Spleen (tissue), 11 donors: ENCODE measurements around the gene AADAC. TPM values are rescaled to one million over a fixed set of nuclear protein-coding genes. Genes with fewer than 3 reads are reported as not detected.

Experiments used
- DNase-seq: peaks from one replicate; pipeline ENCODE4 v3.0.0-alpha.2; 2020
- H3K27ac ChIP-seq, 8 donors: fragments of 200-600 bp; sonication (generic) in 7 of 8; 1 replicate in 4 of 8; 2 replicates in 4 of 8; pipeline versions ENCODE4 v1.5.0 to v1.8.0; 2016 to 2021; ENCODE audit warnings: inconsistent platforms in 4 of 8, mild to moderate bottlenecking in 4 of 8, moderate library complexity in 1 of 8
- H3K27me3 ChIP-seq, 7 donors: fragments of 200-600 bp; sonication (generic) in 6 of 7; replicated peaks in 1 of 7; 1 replicate in 4 of 7; 2 replicates in 3 of 7; pipeline versions ENCODE4 v1.5.0 to v1.8.0; 2016 to 2021; ENCODE audit warnings: inconsistent platforms in 3 of 7, mild to moderate bottlenecking in 1 of 7
- H3K36me3 ChIP-seq, 6 donors: fragments of 200-600 bp; sonication (generic) in 5 of 6; 1 replicate in 4 of 6; 2 replicates in 2 of 6; pipeline versions ENCODE4 v1.5.0 to v1.8.0; 2016 to 2021; ENCODE audit warnings: inconsistent platforms in 2 of 6
- H3K4me1 ChIP-seq, 6 donors: fragments of 200-600 bp; sonication (generic) in 5 of 6; 1 replicate in 3 of 6; 2 replicates in 3 of 6; pipeline versions ENCODE4 v1.5.0 to v1.8.0; 2016 to 2021; ENCODE audit warnings: inconsistent platforms in 3 of 6
- H3K4me3 ChIP-seq, 8 donors: fragments of 200-600 bp; sonication (generic) in 7 of 8; 1 replicate in 4 of 8; 2 replicates in 4 of 8; pipeline versions ENCODE4 v1.5.0 to v1.8.0; 2016 to 2021; ENCODE audit warnings: inconsistent platforms in 4 of 8, mild to moderate bottlenecking in 4 of 8, moderate library complexity in 2 of 8
- H3K9me3 ChIP-seq, 8 donors: fragments of 200-600 bp; sonication (generic) in 7 of 8; 1 replicate in 4 of 8; 2 replicates in 4 of 8; pipeline versions ENCODE4 v1.5.0 to v1.8.0; 2016 to 2021; ENCODE audit warnings: inconsistent platforms in 4 of 8
- CTCF ChIP-seq, 11 experiments: fragments of 200-600 bp in 7 of 11; fragments of 450-650 bp in 4 of 11; sonication (generic) in 4 of 11; IDR thresholded peaks in 8 of 11; conservative IDR thresholded peaks in 3 of 11; 1 replicate in 7 of 11; 2 replicates in 4 of 11; pipeline versions ENCODE4 v1.4.0 to v1.8.0; 2016 to 2021; ENCODE audit warnings: antibody characterized with exemption in 11 of 11, inconsistent platforms in 4 of 11, mild to moderate bottlenecking in 1 of 11
- POLR2A ChIP-seq, 3 donors: fragments of 450-650 bp; IDR thresholded peaks; one replicate each; pipeline ENCODE4 v1.5.1; 2017; ENCODE audit warnings: antibody characterized with exemption in 3 of 3, mild to moderate bottlenecking in 1 of 3
- POLR2AphosphoS5 ChIP-seq, 3 donors: sonication (generic); formaldehyde crosslinking; IDR thresholded peaks; one replicate each; pipeline ENCODE4 v1.5.1; 2017; ENCODE audit warnings: antibody characterized with exemption in 3 of 3
- WGBS, 5 donors: extraction: QIAGEN DNeasy Blood & Tissue Kit in 3 of 5; methylation state at CpG; one replicate each; pipeline versions ENCODE4 v1.1.5 to v1.1.7; 2013 to 2018; 5-methylcytosine and 5-hydroxymethylcytosine counted together
- intact Hi-C: fragments of 100-400 bp; cut with DNase I; formaldehyde crosslinking; loops from one replicate; pipeline ENCODE4 v1.15.0; 2023; ENCODE audit warnings: low total_unique reads
- polyA plus RNA-seq, 3 donors: library from polyadenylated mRNA; stranded (reverse); fragments of 200-250 nt; gene quantifications; one replicate each; pipeline ENCODE4 v1.2.1, GENCODE V29; 2013
- total RNA-seq, 7 donors: library from RNA; depleted of rRNA in 3 of 7; stranded (reverse); fragments of >200 nt in 3 of 7; fragmentation: NEBNext Ultra II Directional in 4 of 7; extraction: Animal tissue kit (Norgen Biotek cat#: 25700) in 4 of 7; gene quantifications; one replicate each; pipeline versions ENCODE4 v1.1.0 to v1.2.1, GENCODE V29; 2016 to 2021
- donor health status: healthy with polysubstance abuse.
- donor health status: DM: no; HTN: no; CAD: no; lungs with moderate emphysema.
- donor health status: DM: no; HTN: no; CAD: no.
- donor health status: Bipolar disorder and iron deficiency.
- donor health status: healthy.
- donor health status: DM: no; HTN: no; CAD: no.
- donor health status: DM: yes; HTN: yes; CAD: no.

AADAC gene
- total and polyA plus RNA-seq, 10 donors = 0.22 TPM; not detected in 9

GRCh38 chr3:151867666-151868065 is 53.8 kb downstream of the AADAC start:
- Histone ChIP-seq H3K4me1 (peaks cover 0 to 41% (median 12%) of the 10 kb centered on the region in 6 donors), H3K4me3 (no peak overlapping the region), H3K9me3 (no peaks in the 10 kb centered on the region), H3K27me3 (no peaks in the 10 kb centered on the region), H3K36me3 (no peaks in the 10 kb centered on the region), H3K27ac (no peak overlapping the region)
- intact Hi-C loops = no loop called here
- DNase-seq = no peak
- 93 to 100% (median 97%) methylated on average over 1 of the region's 1 CpG for WGBS, 5 donors
- TF ChIP-seq POLR2A (IDR thresholded peaks at IDR 0.05) (no peak), CTCF (IDR thresholded peaks at IDR 0.05 in 8 of 11, conservative IDR thresholded peaks at IDR 0.05 in 3 of 11) (no peak), POLR2AphosphoS5 (IDR thresholded peaks at IDR 0.05) (no peak)

- intact Hi-C loops = no loop called here
- H3K4me3 ChIP-seq = no peak overlapping the region
- TF ChIP-seq POLR2A (IDR thresholded peaks at IDR 0.05) (no peak), POLR2AphosphoS5 (IDR thresholded peaks at IDR 0.05) (no peak), CTCF (IDR thresholded peaks at IDR 0.05 in 8 of 11, conservative IDR thresholded peaks at IDR 0.05 in 3 of 11) (no peak)
- no peak for DNase-seq
- peaks cover 0 to 48% (median 15%) of the 10 kb centered on the region in 6 donors for H3K4me1 ChIP-seq
- H3K9me3 ChIP-seq = no peaks in the 10 kb centered on the region
- H3K27me3 ChIP-seq = no peaks in the 10 kb centered on the region
- no peak overlapping the region for H3K27ac ChIP-seq
- H3K36me3 ChIP-seq = no peaks in the 10 kb centered on the region
- 45 to 68% (median 49%) methylated on average over 3 of the region's 3 CpGs for WGBS, 5 donors
Measured at GRCh38 chr3:151869181-151869580, 55.3 kb downstream of the AADAC start.

GRCh38 chr3:151871639-151872468 is 57.9 kb downstream of the AADAC start:
- peak overlapping the region in 7 of 8 donors; percentile 50 to 80 (median 69) for H3K27ac ChIP-seq
- whole genome bisulfite sequencing, 5 donors = 25 to 33% (median 27%) methylated on average over 8 of the region's 8 CpGs

More at GRCh38 chr3:151871639-151872468, 57.9 kb downstream of the AADAC start:
- TF ChIP-seq POLR2AphosphoS5 (IDR thresholded peaks at IDR 0.05) (peak in 1 of 3 donors; percentile 47), POLR2A (IDR thresholded peaks at IDR 0.05) (no peak), CTCF (IDR thresholded peaks at IDR 0.05 in 8 of 11, conservative IDR thresholded peaks at IDR 0.05 in 3 of 11) (peak in 1 of 11 experiments; percentile 10)
- H3K9me3 ChIP-seq = no peaks in the 10 kb centered on the region
- intact Hi-C loops = no loop called here
- H3K36me3 ChIP-seq = no peaks in the 10 kb centered on the region
- peak overlapping the region in 1 of 8 donors; percentile 13 for H3K4me3 ChIP-seq
- H3K4me1 ChIP-seq = peaks cover 0 to 60% (median 20%) of the 10 kb centered on the region in 6 donors
- no peak for DNase-seq
- H3K27me3 ChIP-seq = no peaks in the 10 kb centered on the region
